ENCODE results near the gene OR9G1.
"Not testable (repeated sequence)": the region's sequence is repeated elsewhere in the genome, so short reads cannot be mapped to it uniquely, and the experiment has no call there.

Gene OR9G1, protein sequence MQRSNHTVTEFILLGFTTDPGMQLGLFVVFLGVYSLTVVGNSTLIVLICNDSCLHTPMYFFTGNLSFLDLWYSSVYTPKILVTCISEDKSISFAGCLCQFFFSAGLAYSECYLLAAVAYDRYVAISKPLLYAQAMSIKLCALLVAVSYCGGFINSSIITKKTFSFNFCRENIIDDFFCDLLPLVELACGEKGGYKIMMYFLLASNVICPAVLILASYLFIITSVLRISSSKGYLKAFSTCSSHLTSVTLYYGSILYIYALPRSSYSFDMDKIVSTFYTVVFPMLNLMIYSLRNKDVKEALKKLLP

DNA sequence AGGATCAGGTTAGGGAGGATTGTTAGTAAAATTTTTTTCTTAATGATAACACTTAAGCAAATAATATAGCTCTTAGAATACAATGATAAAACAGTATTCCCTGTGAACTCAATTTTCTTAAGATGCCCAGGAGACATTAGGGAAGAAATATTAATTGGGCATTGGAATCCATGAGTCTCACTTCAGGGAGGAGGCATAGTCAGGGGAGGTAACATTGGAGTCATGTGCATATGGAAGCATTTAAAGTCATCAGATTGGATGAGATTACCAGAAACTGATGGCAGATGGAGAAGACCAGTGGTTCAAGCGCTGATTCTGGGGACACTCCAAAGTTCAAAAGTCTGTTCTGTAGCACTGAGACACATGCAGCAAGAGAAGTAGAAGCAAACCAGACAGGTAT lies at the start of gene OR9G1:
Gene OR9G1 (plus strand): TSS at position 301 of the 400 bp plus-strand sequence. CDS start 1,293 bp downstream, outside the sequence.
- no peak for DNase-seq (ENCODE audit: low spot score)

DNA sequence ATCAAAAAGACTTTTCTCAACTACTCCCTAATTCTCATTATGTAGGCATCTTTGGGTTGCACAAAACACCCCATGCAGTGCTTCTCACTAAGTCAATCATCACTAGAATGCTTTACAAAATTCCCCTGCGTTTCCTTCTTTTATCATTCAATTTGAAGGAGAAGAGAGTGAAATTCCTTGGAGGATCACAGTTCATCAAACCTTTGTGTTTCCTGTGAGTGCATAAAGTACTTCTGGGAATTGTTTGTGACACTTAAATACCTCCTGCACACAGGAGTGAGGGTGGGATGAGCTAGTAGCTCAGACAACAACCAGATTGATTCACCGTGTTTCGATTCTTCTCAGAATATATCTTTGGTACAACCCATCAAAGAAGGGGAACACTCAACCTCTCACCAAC lies 39.1 kb upstream of the OR9G1 start:
- DNase-seq (ENCODE audit: low spot score): no peak

DNA sequence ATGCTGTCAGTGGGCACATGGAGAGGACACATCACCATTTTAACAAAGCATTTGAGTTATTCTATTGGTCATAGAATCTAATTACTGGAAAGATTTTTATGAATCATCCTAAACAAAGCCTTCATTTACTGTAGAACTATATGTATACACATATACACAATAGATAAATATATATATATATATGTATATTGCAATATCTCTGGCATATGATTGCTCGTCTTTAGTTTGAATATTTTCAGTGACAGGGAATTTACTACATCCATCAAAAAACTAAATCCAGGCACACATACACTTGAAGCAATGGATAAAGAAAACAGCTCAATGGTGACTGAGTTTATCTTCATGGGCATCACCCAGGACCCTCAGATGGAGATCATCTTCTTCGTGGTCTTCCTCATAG lies 35.5 kb upstream of the OR9G1 start, which contains the start of gene OR5AR1:
Gene OR5AR1 (plus strand): TSS at position 301 of the 400 bp plus-strand sequence. CDS start 0 bp downstream, at position 301.
- no peak for DNase-seq (ENCODE audit: low spot score)

DNA sequence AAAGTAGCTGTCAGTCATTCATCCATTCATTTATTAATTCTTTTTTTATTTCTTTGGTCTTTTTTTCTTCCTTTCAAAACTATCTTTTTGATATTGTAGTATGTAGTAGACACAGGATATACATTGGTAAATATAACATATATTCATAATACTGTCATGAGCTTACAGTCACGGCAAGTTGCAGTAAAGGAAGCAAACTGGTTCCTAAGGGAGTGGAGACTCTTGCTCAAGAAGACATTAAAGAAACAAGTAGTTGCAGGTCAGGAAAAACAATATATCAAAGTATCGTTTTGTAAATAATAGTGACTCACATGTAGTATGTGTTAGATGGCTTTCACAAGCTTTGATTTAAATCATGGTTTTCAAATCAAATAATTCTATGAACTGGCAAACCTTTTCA lies 27.9 kb upstream of the OR9G1 start:
- no peak for DNase-seq (ENCODE audit: low spot score)

DNA sequence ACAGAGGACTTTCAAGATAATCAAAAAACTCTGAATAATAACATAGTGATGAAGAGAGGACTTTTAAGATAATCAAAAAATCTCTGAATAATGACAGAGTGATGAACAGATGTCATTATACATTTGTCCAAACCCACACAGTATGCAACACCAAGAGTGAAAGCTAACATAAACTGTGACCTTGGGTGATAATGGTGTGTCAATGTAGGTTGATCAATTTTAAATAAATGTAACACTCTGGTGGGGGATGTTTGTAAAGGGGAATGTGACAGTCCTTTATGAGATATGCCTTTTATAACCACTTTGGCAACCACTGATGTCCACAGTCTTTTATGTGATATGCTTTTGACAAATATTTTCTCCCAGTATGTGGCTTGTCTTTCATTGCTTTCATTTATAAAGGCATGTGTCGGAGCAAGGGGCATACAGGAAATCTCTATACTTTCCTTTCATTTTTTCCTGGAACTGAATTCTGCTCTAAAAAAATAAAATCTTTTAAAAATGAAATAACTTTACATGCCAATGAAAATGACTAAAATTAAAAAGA lies 10.3 kb upstream of the OR9G1 start:
- no peak for DNase-seq (ENCODE audit: low spot score)

DNA sequence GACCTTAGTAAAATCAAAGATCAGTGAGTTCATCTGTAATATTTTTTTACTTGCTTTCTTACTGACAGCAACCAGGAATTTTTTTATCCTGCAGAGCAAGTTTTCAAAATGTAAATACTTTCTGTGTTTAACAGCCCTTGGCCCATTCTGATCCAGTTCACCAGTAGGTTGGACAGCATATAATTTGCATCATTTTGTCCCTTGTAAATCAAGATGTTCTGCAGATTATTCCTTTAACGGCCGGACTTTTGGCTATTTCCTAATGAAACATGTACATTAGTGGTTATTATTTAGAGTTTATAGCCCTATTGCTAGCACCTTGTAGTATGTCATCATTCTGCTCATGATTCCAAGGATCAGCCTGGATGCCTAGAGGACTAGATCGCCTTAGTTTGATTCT lies 7.7 kb upstream of the OR9G1 start:
- not testable (repeated sequence) for DNase-seq (ENCODE audit: low spot score)

DNA sequence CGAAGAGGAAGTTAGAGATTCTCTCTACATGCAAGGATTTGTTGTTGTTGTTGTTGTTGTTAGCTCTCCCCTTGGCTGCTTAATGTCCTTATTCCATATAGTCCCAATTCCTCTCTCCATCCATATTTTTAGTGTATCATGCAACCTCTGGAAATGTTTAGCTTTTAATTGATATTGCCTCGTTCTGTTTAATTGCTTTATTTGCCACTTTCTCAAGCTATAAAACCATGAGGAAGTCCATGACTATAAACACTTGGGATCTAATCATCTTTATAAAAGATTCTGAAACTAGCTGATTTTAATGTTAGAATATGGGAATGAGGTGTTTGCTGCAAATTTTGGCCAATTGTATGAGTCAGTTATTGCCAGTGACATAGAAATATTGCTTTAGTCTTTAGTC lies 5.5 kb upstream of the OR9G1 start:
- no peak for DNase-seq (ENCODE audit: low spot score)

DNA sequence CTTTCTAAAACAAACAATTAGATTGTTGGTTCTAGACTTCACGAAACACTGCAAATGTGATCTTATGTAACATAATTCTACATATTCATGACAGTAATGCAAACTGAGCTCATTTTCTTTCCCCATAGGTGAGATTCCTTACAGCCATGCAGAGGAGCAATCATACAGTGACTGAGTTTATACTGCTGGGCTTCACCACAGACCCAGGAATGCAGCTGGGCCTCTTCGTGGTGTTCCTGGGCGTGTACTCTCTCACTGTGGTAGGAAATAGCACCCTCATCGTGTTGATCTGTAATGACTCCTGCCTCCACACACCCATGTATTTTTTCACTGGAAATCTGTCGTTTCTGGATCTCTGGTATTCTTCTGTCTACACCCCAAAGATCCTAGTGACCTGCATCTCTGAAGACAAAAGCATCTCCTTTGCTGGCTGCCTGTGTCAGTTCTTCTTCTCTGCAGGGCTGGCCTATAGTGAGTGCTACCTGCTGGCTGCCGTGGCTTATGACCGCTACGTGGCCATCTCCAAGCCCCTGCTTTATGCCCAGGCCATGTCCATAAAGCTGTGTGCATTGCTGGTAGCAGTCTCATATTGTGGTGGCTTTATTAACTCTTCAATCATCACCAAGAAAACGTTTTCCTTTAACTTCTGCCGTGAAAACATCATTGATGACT lies 1.5 kb downstream of the OR9G1 start:
- DNase-seq (ENCODE audit: low spot score): no peak

DNA sequence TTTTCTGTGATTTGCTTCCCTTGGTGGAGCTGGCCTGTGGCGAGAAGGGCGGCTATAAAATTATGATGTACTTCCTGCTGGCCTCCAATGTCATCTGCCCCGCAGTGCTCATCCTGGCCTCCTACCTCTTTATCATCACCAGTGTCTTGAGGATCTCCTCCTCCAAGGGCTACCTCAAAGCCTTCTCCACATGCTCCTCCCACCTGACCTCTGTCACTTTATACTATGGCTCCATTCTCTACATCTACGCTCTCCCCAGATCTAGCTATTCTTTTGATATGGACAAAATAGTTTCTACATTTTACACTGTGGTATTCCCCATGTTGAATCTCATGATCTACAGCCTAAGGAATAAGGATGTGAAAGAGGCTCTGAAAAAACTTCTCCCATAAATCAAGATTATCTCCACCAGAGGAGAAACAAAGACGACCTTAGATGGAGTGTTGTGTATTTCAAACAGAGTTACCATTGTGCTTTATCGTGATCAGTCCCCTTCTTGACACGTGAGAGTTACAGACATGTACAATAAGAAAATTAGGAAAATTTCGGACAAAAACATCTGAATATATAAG lies 2.1 kb downstream of the OR9G1 start:
- DNase-seq (ENCODE audit: low spot score): no peak

DNA sequence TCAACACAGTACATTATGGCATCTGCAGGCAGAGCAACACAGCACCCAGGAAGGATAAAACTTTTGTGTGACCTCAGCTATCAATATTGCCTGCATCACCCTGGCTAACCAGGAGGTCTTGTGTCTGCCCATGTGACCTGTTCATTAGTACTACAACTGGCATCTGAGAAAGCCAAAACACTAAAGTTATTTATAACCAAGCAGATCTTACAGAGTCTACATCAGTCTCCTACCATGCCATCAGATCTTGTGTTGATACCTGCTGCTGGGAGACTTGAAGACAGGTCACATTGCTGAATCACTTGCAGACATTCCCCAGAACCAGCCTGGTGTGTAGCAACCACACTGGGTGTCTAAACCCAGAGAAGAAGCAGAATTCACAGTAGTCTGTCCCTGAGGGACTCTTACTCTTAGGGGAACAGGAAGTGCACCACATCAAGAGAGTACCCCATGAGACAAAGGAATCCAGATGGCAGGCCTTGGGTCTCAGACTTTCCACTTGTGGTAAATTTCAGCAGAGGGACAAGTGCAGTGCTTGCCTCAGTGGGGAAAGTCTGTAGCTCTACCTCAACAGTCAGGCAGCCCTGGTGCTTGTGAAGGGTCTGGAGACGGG lies 7.0 kb downstream of the OR9G1 start:
- no peak for DNase-seq (ENCODE audit: low spot score)

DNA sequence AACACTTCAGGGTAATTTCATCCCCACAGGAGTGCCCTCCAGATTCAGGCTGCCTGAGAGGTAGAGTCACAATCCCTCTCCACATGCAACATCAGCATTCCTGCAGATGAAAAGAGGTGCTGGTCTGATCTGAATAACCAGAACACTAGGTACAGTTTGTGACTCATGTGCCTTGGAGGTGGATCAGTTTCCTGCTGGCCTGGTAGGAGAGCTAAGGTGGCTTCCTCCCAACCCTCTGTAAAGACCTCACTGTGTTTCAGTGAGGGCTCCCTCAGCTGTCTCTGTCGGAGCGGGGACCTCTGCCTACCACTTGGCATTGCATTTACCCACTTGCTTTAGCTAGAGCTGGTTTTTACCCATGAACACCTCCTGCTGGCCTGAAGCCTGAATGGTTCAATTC lies 7.6 kb downstream of the OR9G1 start:
- no peak for DNase-seq (ENCODE audit: low spot score)

DNA sequence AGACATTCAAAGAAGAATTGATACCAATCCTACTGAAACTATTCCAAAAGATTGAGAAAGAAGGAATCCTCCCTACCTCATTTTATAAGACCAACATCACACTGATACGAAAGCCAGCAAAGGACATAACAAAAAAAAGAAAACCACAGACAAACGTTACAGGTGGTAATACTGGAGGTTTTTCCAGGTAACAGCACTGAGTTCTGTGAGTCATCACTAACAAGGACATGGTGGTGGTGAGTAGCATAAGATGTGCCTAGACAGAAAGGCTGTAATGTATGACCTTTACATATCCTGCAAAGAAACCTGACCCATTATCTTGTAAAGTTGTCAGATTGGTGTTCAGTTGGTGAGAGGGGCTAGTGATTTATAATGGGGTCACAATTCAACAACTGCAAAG lies 15.3 kb downstream of the OR9G1 start:
- DNase-seq (ENCODE audit: low spot score): no peak

DNA sequence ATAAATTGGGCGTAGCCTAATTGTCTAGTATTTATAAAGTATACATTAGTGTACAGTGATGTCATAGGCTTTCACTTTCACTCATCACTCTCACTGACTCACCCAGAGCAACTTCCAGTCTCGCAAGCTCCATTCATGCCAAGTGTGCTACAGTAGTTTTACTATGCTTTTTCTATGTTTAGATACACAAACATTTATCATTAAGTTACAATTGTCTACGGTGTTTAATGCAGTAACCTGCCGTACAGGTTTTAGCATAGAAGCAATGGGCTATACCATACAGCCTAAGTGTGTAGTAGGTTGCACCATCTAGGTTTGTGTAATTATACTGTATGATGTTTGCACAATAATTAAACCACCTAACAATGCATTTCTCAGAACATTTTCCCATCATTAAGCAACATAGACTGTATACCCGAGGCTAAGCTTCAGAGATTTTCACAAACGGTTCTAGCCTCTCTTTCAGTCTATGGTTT lies 17.5 kb downstream of the OR9G1 start:
- DNase-seq (ENCODE audit: low spot score): no peak

DNA sequence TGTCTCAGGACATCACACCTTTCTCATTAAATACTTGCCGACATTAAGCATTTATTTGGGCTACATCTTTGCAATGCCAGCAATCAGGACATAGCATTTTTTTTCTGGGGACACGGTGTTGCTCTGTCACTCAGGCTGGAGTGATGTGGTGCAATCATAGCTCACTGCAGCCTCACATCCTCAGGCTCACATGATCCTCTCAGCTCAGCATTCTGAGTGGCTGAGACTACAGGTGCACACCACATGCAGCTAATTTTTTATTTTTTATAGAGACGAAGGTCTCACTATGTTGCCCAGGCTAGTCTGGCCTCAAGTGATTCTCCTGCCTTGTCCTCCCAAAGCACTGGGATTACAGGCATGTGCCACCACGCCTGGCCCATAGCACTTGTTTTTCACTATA lies 21.6 kb downstream of the OR9G1 start:
- DNase-seq (ENCODE audit: low spot score): no peak

DNA sequence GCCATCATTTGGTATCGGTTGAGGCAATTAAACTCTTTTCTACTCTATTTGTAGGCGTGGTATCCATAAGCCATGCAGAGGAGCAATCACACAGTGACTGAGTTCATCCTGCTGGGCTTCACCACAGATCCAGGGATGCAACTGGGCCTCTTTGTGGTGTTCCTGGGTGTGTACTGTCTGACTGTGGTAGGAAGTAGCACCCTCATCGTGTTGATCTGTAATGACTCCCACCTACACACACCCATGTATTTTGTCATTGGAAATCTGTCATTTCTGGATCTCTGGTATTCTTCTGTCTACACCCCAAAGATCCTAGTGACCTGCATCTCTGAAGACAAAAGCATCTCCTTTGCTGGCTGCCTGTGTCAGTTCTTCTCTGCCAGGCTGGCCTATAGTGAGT lies 41.2 kb downstream of the OR9G1 start:
- DNase-seq (ENCODE audit: low spot score): no peak

DNA sequence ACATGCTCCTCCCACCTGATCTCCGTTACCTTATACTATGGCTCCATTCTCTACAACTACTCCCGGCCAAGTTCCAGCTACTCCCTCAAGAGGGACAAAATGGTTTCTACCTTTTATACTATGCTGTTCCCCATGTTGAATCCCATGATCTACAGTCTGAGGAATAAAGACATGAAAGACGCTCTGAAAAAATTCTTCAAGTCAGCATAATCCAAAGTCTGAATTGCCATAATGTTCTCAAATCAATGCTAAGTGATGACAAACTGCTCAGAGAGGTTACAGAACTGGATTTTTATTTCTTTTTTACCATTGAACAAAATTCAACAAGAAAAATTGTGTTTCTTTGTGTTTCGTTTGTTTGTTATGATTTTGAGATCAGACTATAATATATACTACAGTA lies 42.0 kb downstream of the OR9G1 start:
- DNase-seq (ENCODE audit: low spot score): no peak

DNA sequence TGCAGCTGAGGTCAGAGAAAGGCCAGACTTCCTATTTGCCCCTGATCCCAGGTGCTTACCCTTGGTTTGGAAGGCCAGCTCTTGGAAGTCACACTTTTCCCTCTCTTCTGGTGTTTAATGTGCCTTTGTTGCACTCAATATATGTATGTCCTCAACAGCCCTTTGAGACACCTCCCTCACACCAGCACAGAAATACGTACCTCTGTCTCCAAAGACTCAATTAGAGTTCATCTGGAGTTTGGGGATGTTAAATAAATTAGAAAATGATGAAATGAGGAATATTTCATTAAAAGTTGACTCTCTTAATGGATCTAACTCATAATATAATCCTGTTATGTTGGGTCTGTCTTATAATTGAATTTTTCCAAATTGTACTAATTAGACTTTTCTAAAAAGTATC lies 49.7 kb downstream of the OR9G1 start, which contains the start of gene OR9G4:
Gene OR9G4 (minus strand): TSS at position 101 of the 400 bp plus-strand sequence. CDS start 4,931 bp downstream, outside the sequence.
- DNase-seq (ENCODE audit: low spot score): no peak

DNA sequence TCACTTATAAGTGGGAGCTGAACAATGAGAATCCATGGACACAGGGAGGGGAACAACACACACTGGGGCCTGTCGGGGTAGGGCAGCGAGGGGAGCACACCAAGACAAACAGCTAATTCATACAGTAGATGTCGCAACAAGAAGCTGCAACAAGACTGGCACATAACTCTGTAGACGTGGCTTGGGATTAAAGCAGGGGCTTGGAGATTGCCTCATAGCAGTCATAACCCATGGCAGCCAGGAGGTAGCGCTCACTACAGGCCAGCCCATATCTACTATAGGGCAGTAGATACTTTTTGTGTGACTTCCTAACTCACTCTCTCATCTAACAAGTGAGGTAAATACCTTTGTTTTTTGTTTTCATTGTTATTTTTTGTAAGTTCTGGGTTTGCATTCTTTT lies 51.3 kb downstream of the OR9G1 start:
- no peak for DNase-seq (ENCODE audit: low spot score)

DNA sequence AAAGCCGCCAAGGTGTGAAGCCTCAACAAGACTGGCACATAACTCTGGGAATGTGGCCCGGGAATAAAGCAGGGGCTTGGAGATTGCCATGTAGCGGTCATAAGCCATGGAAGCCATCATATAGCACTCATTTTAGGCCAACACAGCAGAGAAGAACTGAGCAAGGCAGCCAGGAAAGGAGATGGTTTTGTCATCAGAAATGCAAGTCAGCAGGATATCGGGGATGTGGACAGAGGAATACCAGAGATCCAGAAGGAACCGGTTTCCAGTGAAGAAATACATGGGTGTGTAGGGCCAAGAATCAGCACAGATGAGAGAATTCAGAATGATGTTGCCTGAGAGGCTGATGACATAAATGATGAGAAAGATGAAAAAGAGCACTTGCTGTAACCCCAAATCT lies 52.6 kb downstream of the OR9G1 start:
- DNase-seq (ENCODE audit: low spot score): no peak

All from pons (tissue), 1 donor.